HG02870 (cell line): ENCODE data around the gene IRF4.

Experiments
- ATAC-seq: cut with Tn5 transposase; IDR thresholded peaks from one replicate; pipeline ENCODE4 v1.9.1; 2021; ENCODE audit warnings: mild to moderate bottlenecking, moderate library complexity; ENCODE audit not compliant: unreplicated experiment

Gene IRF4

GRCh38 chr6:395432-396125, 4.0 kb downstream of the IRF4 start:
- ATAC-seq, result no peak

- ATAC-seq, result no peak
Measured at GRCh38 chr6:396126-396520, 4.6 kb downstream of the IRF4 start.

- no peak for ATAC-seq
Measured at GRCh38 chr6:397056-397455, 5.5 kb downstream of the IRF4 start.

DNA sequence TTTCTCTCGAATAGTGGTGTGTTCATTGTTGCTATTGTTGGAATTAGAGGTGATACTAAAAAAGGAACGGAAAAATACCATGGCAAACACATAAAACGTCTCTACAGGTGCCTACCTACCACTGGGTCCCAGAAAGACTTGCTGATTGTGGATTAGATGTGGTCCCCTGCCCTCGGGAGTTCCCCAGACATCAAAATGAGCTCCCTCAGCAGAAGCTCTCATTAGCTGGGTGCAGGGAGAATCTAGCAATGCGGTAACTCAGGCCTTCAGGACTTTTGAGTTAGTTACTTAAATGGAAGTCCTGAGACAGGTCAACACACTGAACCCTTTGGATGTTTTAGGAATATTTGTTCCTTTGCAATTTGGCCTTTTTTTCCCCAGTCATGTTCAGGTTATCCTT, 6.1 kb downstream of the IRF4 start:
- no peak for ATAC-seq

DNA sequence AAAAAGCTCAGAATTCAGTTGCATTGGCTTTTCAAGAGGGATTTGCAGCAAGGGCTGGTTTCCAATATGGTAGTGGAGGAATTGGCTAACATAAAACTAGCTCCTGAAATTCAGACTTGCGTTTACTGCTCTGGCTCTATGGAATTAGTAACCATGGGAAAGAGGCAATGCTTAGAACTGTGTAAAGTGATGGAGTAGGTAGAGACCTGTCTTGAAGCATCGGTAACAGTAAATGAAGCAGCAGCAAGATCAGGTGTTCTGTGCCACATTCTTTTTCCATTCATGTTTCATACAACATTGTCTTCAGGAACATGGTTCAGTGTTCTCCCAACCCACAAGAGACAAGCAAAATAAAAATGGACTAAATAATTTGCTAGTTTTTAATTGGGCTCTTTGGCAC, 6.5 kb downstream of the IRF4 start:
- no peak for ATAC-seq

- ATAC-seq, result no peak
Measured at GRCh38 chr6:398558-399078, 7.1 kb downstream of the IRF4 start.

GRCh38 chr6:399785-400534, 8.4 kb downstream of the IRF4 start:
- peak; percentile 32 for ATAC-seq

DNA sequence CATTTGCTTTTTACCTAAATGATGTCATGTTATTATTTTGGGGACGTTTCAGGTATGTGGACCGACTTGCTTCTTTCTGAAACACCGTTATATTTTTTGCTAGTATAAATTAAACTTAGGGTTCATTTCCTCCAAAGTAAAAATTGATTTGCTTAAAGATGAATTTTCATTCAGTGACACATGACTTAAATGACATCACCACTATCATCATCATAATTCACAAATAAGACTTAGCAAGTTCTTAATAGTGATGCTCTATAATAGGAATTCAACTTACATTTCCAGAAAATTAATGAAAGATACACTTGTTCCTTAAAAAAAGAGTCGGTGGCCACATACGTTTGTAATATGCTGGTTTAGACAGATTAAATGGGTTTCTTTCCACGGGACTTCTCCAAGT, 9.3 kb downstream of the IRF4 start:
- no peak for ATAC-seq

DNA sequence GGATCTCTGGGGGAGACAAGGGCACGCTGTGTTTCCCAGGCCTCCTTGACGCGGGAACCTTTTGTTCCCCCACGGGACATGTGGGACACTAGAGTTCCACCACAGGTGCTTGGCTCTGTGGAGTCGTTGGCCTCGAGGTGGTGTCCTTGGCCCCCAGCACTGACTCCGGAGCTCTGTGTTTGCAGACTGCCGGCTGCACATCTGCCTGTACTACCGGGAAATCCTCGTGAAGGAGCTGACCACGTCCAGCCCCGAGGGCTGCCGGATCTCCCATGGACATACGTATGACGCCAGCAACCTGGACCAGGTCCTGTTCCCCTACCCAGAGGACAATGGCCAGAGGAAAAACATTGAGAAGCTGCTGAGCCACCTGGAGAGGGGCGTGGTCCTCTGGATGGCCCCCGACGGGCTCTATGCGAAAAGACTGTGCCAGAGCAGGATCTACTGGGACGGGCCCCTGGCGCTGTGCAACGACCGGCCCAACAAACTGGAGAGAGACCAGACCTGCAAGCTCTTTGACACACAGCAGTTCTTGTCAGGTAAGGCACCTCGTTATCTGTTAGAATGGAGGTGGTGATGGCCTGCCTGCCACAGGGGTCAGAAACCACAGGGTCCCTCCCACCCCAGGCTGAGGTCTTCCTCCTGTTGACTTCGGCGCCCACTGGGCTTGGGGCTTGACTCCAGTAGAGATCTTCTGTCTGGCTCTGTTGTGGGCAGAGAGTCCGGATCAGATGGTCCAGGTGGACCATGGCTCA, 9.9 kb downstream of the IRF4 start:
- no peak for ATAC-seq

- ATAC-seq, result no peak
Measured at GRCh38 chr6:401994-402640, 10.6 kb downstream of the IRF4 start.

- no peak for ATAC-seq
Measured at GRCh38 chr6:402901-403658, 11.5 kb downstream of the IRF4 start.

- ATAC-seq, result no peak
Measured at GRCh38 chr6:403659-404655, 12.4 kb downstream of the IRF4 start.

- ATAC-seq, result no peak
Measured at GRCh38 chr6:404685-405423, 13.3 kb downstream of the IRF4 start.

GRCh38 chr6:408148-408547, 16.6 kb downstream of the IRF4 start:
- ATAC-seq, result no peak

DNA sequence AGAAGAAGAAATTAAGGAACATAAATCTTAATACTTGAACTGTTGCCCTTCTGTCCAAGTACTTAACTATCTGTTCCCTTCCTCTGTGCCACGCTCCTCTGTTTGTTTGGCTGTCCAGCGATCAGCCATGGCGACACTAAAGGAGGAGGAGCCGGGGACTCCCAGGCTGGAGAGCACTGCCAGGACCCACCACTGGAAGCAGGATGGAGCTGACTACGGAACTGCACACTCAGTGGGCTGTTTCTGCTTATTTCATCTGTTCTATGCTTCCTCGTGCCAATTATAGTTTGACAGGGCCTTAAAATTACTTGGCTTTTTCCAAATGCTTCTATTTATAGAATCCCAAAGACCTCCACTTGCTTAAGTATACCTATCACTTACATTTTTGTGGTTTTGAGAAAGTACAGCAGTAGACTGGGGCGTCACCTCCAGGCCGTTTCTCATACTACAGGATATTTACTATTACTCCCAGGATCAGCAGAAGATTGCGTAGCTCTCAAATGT, 17.1 kb downstream of the IRF4 start:
- ATAC-seq, result no peak

DNA sequence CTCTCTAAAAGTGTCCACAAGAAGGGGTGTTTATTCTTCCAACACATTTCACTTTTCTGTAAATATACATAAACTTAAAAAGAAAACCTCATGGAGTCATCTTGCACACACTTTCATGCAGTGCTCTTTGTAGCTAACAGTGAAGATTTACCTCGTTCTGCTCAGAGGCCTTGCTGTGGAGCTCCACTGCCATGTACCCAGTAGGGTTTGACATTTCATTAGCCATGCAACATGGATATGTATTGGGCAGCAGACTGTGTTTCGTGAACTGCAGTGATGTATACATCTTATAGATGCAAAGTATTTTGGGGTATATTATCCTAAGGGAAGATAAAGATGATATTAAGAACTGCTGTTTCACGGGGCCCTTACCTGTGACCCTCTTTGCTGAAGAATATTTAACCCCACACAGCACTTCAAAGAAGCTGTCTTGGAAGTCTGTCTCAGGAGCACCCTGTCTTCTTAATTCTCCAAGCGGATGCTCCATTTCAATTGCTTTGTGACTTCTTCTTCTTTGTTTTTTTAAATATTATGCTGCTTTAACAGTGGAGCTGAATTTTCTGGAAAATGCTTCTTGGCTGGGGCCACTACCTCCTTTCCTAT, 17.9 kb downstream of the IRF4 start:
- ATAC-seq, result no peak

DNA sequence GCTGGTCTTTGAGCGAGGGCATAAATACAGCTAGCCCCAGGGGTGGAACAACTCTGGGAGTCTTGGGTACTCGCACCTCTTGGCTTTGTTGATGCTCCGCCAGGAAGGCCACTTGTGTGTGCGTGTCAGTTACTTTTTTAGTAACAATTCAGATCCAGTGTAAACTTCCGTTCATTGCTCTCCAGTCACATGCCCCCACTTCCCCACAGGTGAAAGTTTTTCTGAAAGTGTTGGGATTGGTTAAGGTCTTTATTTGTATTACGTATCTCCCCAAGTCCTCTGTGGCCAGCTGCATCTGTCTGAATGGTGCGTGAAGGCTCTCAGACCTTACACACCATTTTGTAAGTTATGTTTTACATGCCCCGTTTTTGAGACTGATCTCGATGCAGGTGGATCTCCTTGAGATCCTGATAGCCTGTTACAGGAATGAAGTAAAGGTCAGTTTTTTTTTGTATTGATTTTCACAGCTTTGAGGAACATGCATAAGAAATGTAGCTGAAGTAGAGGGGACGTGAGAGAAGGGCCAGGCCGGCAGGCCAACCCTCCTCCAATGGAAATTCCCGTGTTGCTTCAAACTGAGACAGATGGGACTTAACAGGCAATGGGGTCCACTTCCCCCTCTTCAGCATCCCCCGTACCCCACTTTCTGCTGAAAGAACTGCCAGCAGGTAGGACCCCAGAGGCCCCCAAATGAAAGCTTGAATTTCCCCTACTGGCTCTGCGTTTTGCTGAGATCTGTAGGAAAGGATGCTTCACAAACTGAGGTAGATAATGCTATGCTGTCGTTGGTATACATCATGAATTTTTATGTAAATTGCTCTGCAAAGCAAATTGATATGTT, 19.2 kb downstream of the IRF4 start:
- no peak for ATAC-seq
